AG10803 (cell line): ENCODE measurements around the gene SFR1.
A peak's percentile ranks its signal among the peaks of the same experiment; 100 is the strongest.

Experiments used
- DNase-seq: peaks from one replicate; pipeline ENCODE4 v3.0.0; 2010; ENCODE audit warnings: low read depth
- H3K4me3 ChIP-seq: 2 replicates; pipeline ENCODE4 v1.5.1; 2011; ENCODE audit warnings: mild to moderate bottlenecking, low read length, control low read depth
- CTCF ChIP-seq: conservative IDR thresholded peaks from 2 replicates; pipeline ENCODE4 v1.5.1; 2011; ENCODE audit warnings: mild to moderate bottlenecking, low read length, control low read depth, inconsistent platforms

The SFR1 gene

DNA sequence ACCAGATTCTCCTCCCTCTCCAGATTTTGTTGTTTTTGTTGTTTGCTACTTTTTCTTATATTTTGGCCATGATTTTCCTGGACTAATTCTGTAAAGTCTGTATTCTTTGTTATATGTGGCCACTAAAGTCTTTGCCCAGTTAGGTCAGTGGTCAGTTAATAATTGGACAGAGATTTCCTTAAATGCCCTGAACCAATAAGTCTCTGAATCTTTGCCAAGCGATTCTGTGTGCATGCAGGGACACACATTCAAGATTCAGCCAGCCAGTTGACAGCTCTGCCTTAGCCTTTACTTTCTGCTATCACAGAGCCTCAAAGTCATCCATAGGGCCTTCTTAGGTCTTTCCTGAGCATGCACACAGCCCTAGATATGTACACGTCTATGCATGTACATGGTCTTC lies 25.3 kb upstream of the SFR1 start:
- no peak for TF ChIP-seq CTCF
- H3K4me3 ChIP-seq: no peak overlapping the region
- no peak for DNase-seq

DNA sequence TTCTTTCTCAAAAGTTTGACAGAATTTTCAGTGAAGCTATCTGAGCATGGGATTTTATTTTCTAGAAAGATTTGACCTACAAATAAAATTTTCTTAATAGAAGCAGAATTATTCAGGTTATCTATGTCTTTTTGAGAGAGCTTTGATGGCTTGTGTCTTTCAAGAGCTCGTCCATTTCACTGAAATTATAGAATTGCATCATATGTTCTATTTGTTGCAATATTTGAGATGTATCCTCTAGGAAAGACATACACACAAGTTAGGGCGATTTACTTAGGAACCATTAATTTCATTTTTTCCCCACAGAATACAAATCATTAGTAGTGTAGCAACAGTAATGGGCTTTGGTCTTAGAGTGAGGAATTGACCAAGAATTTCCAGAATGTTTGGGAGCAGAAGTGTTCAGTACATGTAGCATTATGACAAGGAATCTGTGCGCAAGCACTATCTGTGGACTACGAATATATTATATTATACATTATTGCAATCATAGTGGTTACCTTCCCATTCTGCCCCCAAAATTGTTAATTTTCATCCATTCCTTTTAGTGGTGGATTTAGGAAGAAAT lies 23.5 kb upstream of the SFR1 start:
- H3K4me3 ChIP-seq: no peak overlapping the region
- no peak for TF ChIP-seq CTCF
- peak; percentile 43 for DNase-seq

- H3K4me3 ChIP-seq: no peak overlapping the region
- DNase-seq: no peak
- no peak for TF ChIP-seq CTCF
These were observed 22.7 kb upstream of the SFR1 start for GRCh38 chr10:104099269-104099668.

DNA sequence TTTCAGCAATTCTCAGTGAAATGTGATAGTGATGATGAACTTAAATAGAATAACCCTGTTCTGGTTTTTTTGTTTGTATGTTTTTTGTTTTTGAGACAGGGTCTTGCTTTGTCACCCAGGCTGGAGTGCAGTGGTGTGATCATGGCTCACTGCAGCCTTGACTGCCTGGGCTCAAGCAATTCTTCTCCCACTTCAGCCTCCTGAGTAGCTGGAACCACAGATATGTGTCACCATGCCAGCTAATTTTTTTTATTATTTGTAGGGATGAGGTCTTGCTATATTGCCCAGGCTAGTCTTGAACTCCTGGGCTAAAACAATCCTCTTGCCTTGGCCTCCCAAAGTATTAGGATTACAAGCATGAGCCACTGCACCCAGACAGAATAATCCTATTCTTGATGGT lies 22.0 kb upstream of the SFR1 start:
- DNase-seq: peak; percentile 15
- TF ChIP-seq CTCF: no peak
- H3K4me3 ChIP-seq: no peak overlapping the region

DNA sequence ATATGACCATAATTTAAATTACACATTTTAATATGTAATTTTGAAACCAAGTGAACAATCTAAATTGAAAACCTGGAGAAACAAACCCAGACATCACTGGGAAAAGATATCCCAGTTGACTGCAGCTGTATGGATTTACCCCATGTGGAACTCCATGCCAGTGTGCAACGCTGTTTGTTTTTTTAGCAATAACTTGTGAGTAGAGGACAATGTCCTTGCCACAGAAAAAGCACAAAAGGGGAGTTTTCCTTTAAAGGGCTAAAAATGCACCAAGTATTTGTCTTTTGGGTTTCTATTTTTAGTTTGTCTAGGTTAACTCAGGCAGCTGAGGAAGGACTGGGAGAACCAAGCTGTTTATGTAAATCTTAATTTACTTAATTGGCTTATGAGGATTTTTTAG lies 21.2 kb upstream of the SFR1 start:
- no peak for DNase-seq
- no peak overlapping the region for H3K4me3 ChIP-seq
- no peak for TF ChIP-seq CTCF

- H3K4me3 ChIP-seq: no peak overlapping the region
- DNase-seq: no peak
- no peak for TF ChIP-seq CTCF
These were observed 20.1 kb upstream of the SFR1 start for GRCh38 chr10:104101902-104102301.

DNA sequence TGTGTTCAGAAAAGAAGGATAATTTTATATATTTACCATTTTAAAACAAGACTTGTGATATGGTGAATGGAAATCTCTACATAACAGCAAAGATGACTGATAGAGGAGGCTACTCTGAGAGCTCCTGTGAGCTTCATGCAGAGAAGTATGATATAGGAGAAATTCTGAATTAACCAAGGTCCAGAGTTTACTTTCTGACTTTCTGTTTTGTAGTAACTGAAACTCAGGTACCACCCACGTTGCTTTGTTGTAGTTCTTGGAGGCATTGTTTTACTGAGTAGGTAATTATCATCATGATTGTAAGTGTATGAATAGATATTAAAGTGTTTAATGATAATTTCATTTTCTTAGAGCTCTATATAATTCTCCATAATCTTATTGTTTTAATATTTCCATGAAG lies 18.0 kb upstream of the SFR1 start:
- no peak overlapping the region for H3K4me3 ChIP-seq
- no peak for TF ChIP-seq CTCF
- no peak for DNase-seq
